Brain microvascular endothelial cell (primary cell): Measurements from ENCODE around the gene CSPG4.
A peak's percentile ranks its signal among the peaks of the same experiment; 100 is the strongest.
"Not testable (repeated sequence)": the region's sequence is repeated elsewhere in the genome, so short reads cannot be mapped to it uniquely, and the experiment has no call there.

Experiments used
- DNase-seq: peaks from one replicate; pipeline ENCODE4 v3.0.0-alpha.2; 2020
- H3K27ac ChIP-seq: fragments of 250-450 bp; sonication (Bioruptor Pico); 2 replicates; pipeline ENCODE4 v1.5.1; 2020; ENCODE audit warnings: mild to moderate bottlenecking, moderate library complexity
- H3K27me3 ChIP-seq: fragments of 250-450 bp; sonication (Bioruptor Pico); replicated peaks from 2 replicates; pipeline ENCODE4 v1.5.1; 2020; ENCODE audit warnings: mild to moderate bottlenecking
- H3K36me3 ChIP-seq: fragments of 250-450 bp; sonication (Bioruptor Pico); replicated peaks from 2 replicates; pipeline ENCODE4 v1.5.1; 2020; ENCODE audit warnings: mild to moderate bottlenecking
- H3K4me3 ChIP-seq: 2 replicates; pipeline ENCODE4 v1.5.1; 2011; ENCODE audit warnings: low read depth, mild to moderate bottlenecking, control low read depth, low read length, moderate library complexity
- CTCF ChIP-seq: IDR thresholded peaks from 2 replicates; pipeline ENCODE4 v1.5.1; 2011; ENCODE audit warnings: low read depth, mild to moderate bottlenecking, moderate library complexity, low read length, control low read depth, inconsistent platforms; ENCODE audit errors: missing control alignments
- in situ Hi-C: cut with HindIII; loops from 2 replicates; pipeline ENCODE4 v1.10.0; 2017; ENCODE audit warnings: low sequenced_read_pairs, low pct_ligation_motif_present

CSPG4 gene

GRCh38 chr15:75732177-75732808 lies 19.6 kb upstream of the CSPG4 start:
- Histone ChIP-seq H3K27me3 (no peaks in the 10 kb centered on the region), H3K4me3 (no peak overlapping the region), H3K36me3 (no peaks in the 10 kb centered on the region), H3K27ac (no peak overlapping the region)
- no peak for TF ChIP-seq CTCF
- in situ Hi-C loops, result no loop called here
- no peak for DNase-seq

- in situ Hi-C loops, result no loop called here
- no peak for DNase-seq
- Histone ChIP-seq H3K4me3 (no peak overlapping the region), H3K27ac (no peak overlapping the region), H3K27me3 (no peaks in the 10 kb centered on the region), H3K36me3 (no peaks in the 10 kb centered on the region)
- TF ChIP-seq CTCF, result peak; percentile 40
These were observed 18.9 kb upstream of the CSPG4 start for GRCh38 chr15:75731248-75732151.

GRCh38 chr15:75730376-75731247 lies 18.0 kb upstream of the CSPG4 start:
- H3K27me3 ChIP-seq, DNase-seq, H3K27ac ChIP-seq, H3K36me3 ChIP-seq, in situ Hi-C loops, H3K4me3 ChIP-seq: not testable (repeated sequence)

- no peak for TF ChIP-seq CTCF
- in situ Hi-C loops, result no loop called here
- H3K27ac ChIP-seq, result no peak overlapping the region
- no peak for DNase-seq
- H3K36me3 ChIP-seq, result no peaks in the 10 kb centered on the region
- no peaks in the 10 kb centered on the region for H3K27me3 ChIP-seq
- H3K4me3 ChIP-seq, result no peak overlapping the region
These were observed 16.9 kb upstream of the CSPG4 start for GRCh38 chr15:75729326-75730069.

- no peak overlapping the region for H3K4me3 ChIP-seq
- no peaks in the 10 kb centered on the region for H3K27me3 ChIP-seq
- in situ Hi-C loops, result no loop called here
- TF ChIP-seq CTCF, result peak; percentile 76
- no peaks in the 10 kb centered on the region for H3K36me3 ChIP-seq
- DNase-seq, result no peak
- H3K27ac ChIP-seq, result no peak overlapping the region
These were observed 15.4 kb upstream of the CSPG4 start for GRCh38 chr15:75727851-75728715.
